ENCODE data around the gene CD59. TPM values are rescaled to one million over a fixed set of nuclear protein-coding genes. Genes with fewer than 3 reads are reported as not detected.

The CD59 gene, protein sequence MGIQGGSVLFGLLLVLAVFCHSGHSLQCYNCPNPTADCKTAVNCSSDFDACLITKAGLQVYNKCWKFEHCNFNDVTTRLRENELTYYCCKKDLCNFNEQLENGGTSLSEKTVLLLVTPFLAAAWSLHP
- total RNA-seq: 100 to 1,000 TPM; 321 to 413 (median 356) TPM

DNA sequence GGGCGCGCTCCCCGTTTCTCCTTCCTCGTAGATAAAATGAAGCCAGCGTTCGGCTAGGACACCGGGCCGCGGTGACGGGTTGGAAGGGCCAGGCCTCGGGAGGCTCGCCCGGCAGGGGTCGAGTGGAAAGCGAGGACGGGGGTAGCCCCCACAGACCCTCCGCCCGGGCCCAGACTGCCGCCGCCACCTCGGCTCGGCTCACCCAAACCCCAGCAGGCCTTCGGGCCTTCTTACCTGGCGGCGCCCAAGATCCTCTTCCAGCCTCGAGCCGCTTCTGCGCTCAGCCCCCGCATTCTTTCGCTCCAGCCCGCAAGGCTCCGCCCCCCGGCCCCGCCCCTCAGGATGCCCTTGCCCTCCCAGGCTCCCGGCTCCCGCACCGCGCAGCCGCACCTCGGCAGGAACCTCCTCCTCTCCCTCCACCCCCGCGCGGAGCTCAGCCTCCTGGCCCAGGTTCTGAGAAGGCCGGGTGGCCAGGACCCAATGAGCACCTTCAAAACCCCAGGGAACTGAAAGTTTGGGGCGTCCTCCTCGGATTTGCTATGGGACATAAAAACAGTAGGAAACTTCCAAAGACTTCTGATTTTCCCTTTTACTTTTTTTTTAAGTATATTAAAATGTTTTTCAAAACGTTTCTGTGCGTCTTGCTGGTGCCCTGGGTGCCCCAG, at the start of gene CD59:
TSS of gene CD59 (minus strand) at position 276 of the 665 bp plus-strand sequence. CDS start 13,978 bp downstream, outside the sequence.
- TF ChIP-seq, protein P1, sequence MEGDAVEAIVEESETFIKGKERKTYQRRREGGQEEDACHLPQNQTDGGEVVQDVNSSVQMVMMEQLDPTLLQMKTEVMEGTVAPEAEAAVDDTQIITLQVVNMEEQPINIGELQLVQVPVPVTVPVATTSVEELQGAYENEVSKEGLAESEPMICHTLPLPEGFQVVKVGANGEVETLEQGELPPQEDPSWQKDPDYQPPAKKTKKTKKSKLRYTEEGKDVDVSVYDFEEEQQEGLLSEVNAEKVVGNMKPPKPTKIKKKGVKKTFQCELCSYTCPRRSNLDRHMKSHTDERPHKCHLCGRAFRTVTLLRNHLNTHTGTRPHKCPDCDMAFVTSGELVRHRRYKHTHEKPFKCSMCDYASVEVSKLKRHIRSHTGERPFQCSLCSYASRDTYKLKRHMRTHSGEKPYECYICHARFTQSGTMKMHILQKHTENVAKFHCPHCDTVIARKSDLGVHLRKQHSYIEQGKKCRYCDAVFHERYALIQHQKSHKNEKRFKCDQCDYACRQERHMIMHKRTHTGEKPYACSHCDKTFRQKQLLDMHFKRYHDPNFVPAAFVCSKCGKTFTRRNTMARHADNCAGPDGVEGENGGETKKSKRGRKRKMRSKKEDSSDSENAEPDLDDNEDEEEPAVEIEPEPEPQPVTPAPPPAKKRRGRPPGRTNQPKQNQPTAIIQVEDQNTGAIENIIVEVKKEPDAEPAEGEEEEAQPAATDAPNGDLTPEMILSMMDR (IDR thresholded peaks at IDR 0.05; ENCODE audit: low read depth): no peak

DNA sequence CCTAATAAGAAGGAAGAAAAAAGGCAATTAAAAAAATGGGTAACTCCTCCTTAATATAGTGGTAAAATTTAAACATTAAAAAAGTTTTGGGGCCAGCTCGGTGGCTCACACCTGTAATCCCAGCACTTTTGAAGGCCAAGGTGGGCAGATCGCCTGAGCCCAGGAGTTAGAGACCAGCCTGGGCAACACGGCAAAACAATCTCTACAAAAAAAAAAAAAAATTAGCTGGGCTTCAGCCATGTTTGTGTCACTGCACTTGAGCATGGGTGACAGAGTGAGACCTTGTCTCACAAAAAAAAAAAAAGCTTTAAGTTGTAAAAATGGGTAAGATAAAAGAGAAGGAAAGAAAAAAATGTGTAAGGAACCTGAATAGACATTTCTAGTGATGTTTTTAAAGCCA, 49.4 kb upstream of the CD59 start:
- TF ChIP-seq, protein P1 (IDR thresholded peaks at IDR 0.05; ENCODE audit: low read depth): no peak

DNA sequence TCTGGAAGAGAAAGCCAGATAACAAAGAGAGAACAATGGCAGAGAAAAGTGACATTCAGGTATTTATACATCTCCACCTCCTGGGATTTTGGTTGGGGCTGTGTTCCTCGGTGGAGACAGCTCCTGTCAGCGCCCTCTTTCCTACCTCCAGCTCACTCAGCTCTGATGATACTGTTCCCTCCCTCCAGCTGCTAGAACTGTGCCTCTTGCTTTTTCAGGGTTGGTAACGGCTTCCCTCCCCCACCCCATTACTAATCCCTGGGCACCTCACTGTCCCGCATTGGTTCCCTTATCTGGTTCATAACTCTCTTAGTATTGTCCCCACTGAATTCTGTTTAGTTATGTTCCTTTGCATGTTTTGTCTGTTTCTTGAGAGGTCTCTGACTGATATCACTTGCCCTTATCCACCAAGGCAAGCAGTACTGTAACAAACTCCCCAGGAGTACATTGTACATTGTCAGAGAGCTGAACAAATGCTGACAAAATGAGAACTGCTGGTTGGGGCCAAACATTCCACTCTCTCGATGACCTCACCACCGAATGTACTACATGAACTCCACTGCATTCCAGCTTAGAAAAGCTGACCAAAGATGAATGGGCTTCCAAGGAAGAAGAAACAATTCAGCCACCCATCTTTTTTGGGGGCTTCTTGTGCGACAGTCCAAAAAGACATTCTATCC, 43.8 kb upstream of the CD59 start:
- TF ChIP-seq, protein P1 (IDR thresholded peaks at IDR 0.05; ENCODE audit: low read depth): no peak

DNA sequence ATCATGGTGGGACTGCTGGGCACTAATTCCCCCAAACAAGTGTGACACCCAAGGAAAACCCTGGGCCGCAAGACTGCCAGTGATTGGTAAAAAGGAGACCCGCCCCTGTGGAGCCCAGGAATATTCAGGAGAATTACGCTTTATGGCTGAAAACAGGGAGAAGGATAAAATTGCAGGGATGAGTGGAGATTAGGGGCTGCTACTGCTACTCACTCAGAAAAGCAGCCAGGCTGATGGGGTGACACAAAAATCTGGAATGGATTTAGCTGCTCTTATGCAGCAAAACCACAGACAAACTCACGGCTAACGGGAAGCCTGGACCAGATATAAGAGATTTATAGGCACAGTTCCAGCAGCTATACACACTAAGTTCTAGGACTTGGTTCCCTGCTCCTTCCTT, 42.5 kb upstream of the CD59 start:
- TF ChIP-seq, protein P1 (IDR thresholded peaks at IDR 0.05; ENCODE audit: low read depth): no peak

DNA sequence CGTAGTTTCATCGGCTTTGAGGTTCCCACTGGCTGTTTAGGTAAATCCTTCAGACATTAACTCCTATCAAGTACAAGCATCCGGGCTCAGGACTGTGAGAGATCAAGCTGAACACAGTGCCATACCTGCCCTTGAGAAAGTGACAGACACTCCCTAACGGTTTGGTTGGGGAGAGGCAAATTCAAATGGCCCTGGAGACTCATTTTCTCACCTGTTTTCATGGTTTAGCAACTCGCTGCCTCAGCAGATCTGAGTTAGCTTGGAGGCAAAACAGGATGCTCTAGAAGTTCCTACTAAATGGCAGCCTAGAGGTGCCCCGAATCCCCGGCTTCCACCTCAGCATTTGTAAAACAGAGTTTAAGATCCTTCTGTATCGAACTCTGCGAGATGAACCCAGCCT, 41.7 kb upstream of the CD59 start:
- TF ChIP-seq, protein P1 (IDR thresholded peaks at IDR 0.05; ENCODE audit: low read depth): no peak

DNA sequence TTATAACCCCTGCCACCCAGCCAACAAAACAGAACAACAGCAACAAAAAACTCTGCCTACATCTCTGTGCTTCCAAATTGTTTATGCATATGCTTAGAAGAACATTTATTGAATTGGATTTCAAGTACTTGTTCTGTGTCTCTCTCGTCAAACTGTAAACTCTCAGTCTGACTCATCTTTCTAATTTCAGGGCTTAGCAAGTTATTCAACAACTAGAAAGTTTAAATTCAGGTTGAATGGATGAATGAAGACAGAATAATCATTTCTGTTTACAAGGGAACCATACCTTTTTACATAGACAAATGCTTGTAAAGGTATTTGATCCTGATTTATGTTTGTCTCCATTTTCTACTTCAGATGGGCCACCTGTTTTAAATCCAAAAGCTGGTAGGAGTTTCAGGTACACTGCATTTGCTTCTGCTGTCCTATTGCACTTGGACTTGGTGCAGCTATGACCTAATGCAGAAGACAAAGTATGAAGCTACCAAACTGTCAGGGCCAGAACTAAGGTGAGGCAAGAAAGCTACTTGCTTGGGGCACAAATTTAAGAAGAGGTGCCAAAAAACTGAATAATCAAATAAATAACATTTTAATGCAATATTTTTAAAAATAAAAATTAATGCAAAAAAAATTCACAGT, 39.7 kb upstream of the CD59 start:
- TF ChIP-seq, protein P1 (IDR thresholded peaks at IDR 0.05; ENCODE audit: low read depth): no peak

DNA sequence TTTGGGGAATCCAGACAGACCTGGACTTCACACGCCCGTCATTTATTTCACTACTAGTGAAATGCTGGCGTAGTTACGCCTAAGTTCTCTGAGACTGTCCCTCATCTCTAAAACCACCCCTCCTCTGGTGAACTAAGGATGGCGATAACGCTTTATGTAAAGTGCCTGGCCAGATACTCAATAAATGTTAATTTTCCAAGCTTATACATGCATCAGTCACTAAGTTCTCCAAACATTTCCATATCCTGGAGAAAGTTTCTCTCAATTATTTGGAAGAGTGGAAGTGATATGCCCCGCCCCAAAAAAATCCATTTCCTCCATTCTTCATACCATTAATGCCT, 39.2 kb upstream of the CD59 start:
- TF ChIP-seq, protein P1 (IDR thresholded peaks at IDR 0.05; ENCODE audit: low read depth): no peak
